ENCODE measurements around the gene CACNB3. TPM values are rescaled to one million over a fixed set of nuclear protein-coding genes. Genes with fewer than 3 reads are reported as not detected.

Gene CACNB3
- total and polyA plus RNA-seq, 9 of the 15 experiments (the other 6 are each of a cell fraction or from before 2014, with no cell fraction given) = 0.24 to 2.0 (median 1.5) TPM

DNA sequence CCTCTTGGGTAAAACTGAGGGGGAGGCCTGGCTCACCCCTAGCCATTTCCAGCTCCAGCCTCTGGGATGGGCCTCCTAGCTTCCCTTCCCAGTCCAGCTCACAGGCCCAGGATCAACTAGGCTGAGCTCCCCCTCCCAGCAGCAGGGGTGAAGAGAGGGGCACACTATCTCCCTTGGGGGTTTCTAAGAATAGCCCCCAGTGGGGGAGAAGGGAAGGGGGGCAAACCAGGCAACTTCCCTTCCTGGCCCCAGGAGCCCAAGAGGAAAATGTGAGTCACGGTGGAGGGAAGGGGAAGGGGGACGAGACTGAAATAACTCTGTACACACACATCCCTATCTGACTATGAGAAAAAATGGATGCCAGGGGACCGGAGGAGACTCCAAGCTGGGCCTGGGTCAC lies 38.4 kb upstream of the CACNB3 start:
- intact Hi-C loops (cut with micrococcal nuclease) (no loop called here), in situ Hi-C loops (cut with MboI) (loop anchor here (25.0 kb wide), 1 partner anchor 243 kb away; the partner anchor contains the start of gene OR8S1)
- no peak overlapping the region for H3K4me3 ChIP-seq
- no peaks in the 10 kb centered on the region for H3K36me3 ChIP-seq (ENCODE audit: control insufficient read depth, insufficient read depth, low read length)
- POLR2A ChIA-PET = interaction anchor here (1.0 to 1.2 kb wide), 2 partner anchors 8 to 23 kb away, joined by 3 to 4 read pairs; no protein-coding TSS in a partner anchor
- no peaks in the 10 kb centered on the region for H3K9me1 ChIP-seq (ENCODE audit: control insufficient read depth, insufficient read depth, low read length)
- BruUV-seq (replicated peaks) = no TSS peak
- H2AFZ ChIP-seq (ENCODE audit: low read depth, low read length) = no peak overlapping the region
- H3K4me2 ChIP-seq (ENCODE audit: insufficient read depth, low read length) = no peak overlapping the region
- ATAC-seq (no peak), DNase-seq (ENCODE audit: extremely low read depth in 1 of 4, low spot score in 3 of 4) (peak in 2 of 4 experiments; percentile 32 to 37), FAIRE-seq (no peak)
- H4K20me1 ChIP-seq (replicated peaks; ENCODE audit: control insufficient read depth, insufficient read depth, low read length) = peaks cover 12% of the 10 kb centered on the region; the same call in 1 of the 2 replicates
- no peak overlapping the region for H3K27ac ChIP-seq (ENCODE audit: extremely low read depth, low read depth, low read length)
- H3K9me3 ChIP-seq (replicated peaks; ENCODE audit: control insufficient read depth, insufficient read depth, low read depth, low read length) = no peaks in the 10 kb centered on the region
- H3K27me3 ChIP-seq (ENCODE audit: control insufficient read depth in 2 of 2, insufficient read depth in 2 of 2, low read length in 2 of 2) = peaks cover 30 to 80% of the 10 kb centered on the region in 2 experiments
- CTCF ChIA-PET (ENCODE audit: low intra/inter-chr PET ratio) = no interaction called here
- peaks cover 0 to 13% of the 10 kb centered on the region in 2 experiments; a peak in 3 of 5 replicates for H3K4me1 ChIP-seq (replicated peaks in 1 of 2; ENCODE audit: control insufficient read depth in 2 of 2, insufficient read depth in 2 of 2, low read length in 2 of 2)
- WGBS (ENCODE audit: insufficient coverage, low coverage, missing lambda C conversion rate) = 4% methylated on average over 3 of the region's 3 CpGs
- no peaks in the 10 kb centered on the region for H3K79me2 ChIP-seq (ENCODE audit: control insufficient read depth, insufficient read depth, low read length)
- H3K9ac ChIP-seq (ENCODE audit: insufficient read depth in 1 of 2, low read depth in 2 of 2, low read length in 2 of 2) = 0 out of 4 replicates have a peak overlapping the region, but pooled peaks of 1 of the 2 experiments have one; percentile 33
- TF ChIP-seq STAT5A (IDR thresholded peaks at IDR 0.05; ENCODE audit: borderline replicate concordance, low read length) (no peak), EWSR1 (IDR thresholded peaks at IDR 0.05; ENCODE audit: borderline replicate concordance, low read depth, partially characterized antibody) (no peak), CBX1 (IDR thresholded peaks at IDR 0.05; ENCODE audit: low read depth) (no peak), CBX5 (IDR thresholded peaks at IDR 0.05; ENCODE audit: borderline replicate concordance, low read depth) (no peak), ARNT (IDR thresholded peaks at IDR 0.05) (no peak), ZNF384 (IDR thresholded peaks at IDR 0.05; ENCODE audit: low read depth, low read length) (no peak), CHD4 (IDR thresholded peaks at IDR 0.05; ENCODE audit: insufficient read depth, insufficient replicate concordance, low read depth, low read length, poor library complexity, severe bottlenecking) (no peak), HNRNPK (IDR thresholded peaks at IDR 0.05; ENCODE audit: low read depth, low read length, poor library complexity, severe bottlenecking) (no peak), ZBTB7A (IDR thresholded peaks at IDR 0.05; ENCODE audit: borderline replicate concordance, control insufficient read depth, low read depth, low read length) (peak; percentile 40; the same call in 1 of the 2 replicates), MAZ (CRISPR knock-in tag; conservative IDR thresholded peaks at IDR 0.05 in 1 of 2, IDR thresholded peaks at IDR 0.05 in 1 of 2) (peak in 1 of 2 experiments; percentile 88; a peak in 2 of 4 replicates)
- TF ChIP-seq, protein P1, sequence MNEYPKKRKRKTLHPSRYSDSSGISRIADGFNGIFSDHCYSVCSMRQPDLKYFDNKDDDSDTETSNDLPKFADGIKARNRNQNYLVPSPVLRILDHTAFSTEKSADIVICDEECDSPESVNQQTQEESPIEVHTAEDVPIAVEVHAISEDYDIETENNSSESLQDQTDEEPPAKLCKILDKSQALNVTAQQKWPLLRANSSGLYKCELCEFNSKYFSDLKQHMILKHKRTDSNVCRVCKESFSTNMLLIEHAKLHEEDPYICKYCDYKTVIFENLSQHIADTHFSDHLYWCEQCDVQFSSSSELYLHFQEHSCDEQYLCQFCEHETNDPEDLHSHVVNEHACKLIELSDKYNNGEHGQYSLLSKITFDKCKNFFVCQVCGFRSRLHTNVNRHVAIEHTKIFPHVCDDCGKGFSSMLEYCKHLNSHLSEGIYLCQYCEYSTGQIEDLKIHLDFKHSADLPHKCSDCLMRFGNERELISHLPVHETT (CRISPR knock-in tag; conservative IDR thresholded peaks at IDR 0.05 in 1 of 2, IDR thresholded peaks at IDR 0.05 in 1 of 2) = peak in 1 of 2 experiments; percentile 64; a peak in 2 of 4 replicates
- TF ChIP-seq, protein P2, sequence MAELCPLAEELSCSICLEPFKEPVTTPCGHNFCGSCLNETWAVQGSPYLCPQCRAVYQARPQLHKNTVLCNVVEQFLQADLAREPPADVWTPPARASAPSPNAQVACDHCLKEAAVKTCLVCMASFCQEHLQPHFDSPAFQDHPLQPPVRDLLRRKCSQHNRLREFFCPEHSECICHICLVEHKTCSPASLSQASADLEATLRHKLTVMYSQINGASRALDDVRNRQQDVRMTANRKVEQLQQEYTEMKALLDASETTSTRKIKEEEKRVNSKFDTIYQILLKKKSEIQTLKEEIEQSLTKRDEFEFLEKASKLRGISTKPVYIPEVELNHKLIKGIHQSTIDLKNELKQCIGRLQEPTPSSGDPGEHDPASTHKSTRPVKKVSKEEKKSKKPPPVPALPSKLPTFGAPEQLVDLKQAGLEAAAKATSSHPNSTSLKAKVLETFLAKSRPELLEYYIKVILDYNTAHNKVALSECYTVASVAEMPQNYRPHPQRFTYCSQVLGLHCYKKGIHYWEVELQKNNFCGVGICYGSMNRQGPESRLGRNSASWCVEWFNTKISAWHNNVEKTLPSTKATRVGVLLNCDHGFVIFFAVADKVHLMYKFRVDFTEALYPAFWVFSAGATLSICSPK (IDR thresholded peaks at IDR 0.05; ENCODE audit: borderline replicate concordance) = no peak
- TF ChIP-seq, protein P3, sequence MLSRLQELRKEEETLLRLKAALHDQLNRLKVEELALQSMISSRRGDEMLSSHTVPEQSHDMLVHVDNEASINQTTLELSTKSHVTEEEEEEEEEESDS (CRISPR knock-in tag; IDR thresholded peaks at IDR 0.05) = no peak
- TF ChIP-seq, protein P4, sequence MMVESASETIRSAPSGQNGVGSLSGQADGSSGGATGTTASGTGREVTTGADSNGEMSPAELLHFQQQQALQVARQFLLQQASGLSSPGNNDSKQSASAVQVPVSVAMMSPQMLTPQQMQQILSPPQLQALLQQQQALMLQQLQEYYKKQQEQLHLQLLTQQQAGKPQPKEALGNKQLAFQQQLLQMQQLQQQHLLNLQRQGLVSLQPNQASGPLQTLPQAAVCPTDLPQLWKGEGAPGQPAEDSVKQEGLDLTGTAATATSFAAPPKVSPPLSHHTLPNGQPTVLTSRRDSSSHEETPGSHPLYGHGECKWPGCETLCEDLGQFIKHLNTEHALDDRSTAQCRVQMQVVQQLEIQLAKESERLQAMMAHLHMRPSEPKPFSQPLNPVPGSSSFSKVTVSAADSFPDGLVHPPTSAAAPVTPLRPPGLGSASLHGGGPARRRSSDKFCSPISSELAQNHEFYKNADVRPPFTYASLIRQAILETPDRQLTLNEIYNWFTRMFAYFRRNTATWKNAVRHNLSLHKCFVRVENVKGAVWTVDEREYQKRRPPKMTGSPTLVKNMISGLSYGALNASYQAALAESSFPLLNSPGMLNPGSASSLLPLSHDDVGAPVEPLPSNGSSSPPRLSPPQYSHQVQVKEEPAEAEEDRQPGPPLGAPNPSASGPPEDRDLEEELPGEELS (CRISPR knock-in tag; IDR thresholded peaks at IDR 0.05; ENCODE audit: borderline replicate concordance) = no peak
- TF ChIP-seq, protein P5, sequence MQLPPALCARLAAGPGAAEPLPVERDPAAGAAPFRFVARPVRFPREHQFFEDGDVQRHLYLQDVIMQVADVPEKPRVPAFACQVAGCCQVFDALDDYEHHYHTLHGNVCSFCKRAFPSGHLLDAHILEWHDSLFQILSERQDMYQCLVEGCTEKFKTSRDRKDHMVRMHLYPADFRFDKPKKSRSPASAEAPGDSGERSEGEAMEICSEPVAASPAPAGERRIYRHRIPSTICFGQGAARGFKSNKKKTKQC (CRISPR knock-in tag; IDR thresholded peaks at IDR 0.05) = no peak
